Measurements from ENCODE around the gene UQCC3.

Gene UQCC3, protein sequence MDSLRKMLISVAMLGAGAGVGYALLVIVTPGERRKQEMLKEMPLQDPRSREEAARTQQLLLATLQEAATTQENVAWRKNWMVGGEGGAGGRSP

GRCh38 chr11:62671608-62672389 is at the start of gene UQCC3, which contains the start of gene LBHD1:
Gene UQCC3, plus strand, starts transcription at chr11:62671673. Its CDS starts 73 bp downstream, at chr11:62671746.
Gene LBHD1, minus strand, starts transcription at chr11:62672267. Its CDS starts 2,236 bp downstream, at chr11:62670031.
- Histone ChIP-seq H3K4me3 (ENCODE audit: low read depth, low read length) (peak within 1 kb of the TSS; percentile 93), H3K36me3 (peaks cover 58% of the 10 kb centered on the region), H3K9me3 (ENCODE audit: severe bottlenecking) (no peaks in the 10 kb centered on the region), H3K27ac (peak within 1 kb of the TSS; percentile 88), H3K27me3 (ENCODE audit: insufficient read depth, low read depth, severe bottlenecking) (no peaks in the 10 kb centered on the region)
- TF ChIP-seq CTCF (IDR thresholded peaks at IDR 0.05; ENCODE audit: low read depth, low read length): no peak
- peak; percentile 88 for DNase-seq

DNA sequence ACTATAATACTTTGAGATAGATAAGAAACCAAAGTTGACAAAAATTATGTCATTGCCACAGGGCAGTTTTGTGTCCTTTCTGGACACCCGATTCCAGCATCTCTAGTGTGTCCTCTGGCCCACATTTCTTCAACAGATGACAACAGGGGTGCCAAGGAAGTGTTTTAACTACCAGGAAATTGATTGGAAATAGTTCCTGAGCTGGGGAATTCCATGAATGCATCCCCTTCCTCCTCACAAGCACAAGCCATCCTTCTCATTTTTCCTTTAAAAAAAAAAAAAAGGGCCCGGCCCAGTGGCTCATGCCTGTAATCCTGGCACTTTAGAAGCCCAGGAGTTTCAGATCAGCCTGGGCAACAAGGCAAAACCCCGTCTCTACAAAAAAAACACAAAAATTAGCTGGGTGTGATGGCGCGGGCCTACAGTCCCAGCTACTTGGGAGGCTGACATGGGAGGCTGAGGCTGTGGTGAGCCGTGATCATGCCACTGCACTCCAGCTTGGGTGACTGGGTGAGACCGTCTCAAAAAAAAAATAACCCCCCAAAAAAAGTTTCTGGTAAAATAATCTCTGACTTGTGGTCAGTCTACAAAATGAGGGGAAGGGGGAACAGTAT is 48.9 kb upstream of the UQCC3 start:
- H3K4me3 ChIP-seq (ENCODE audit: low read depth, low read length): peak overlapping the region; percentile 39

GRCh38 chr11:62627713-62628112 is 43.8 kb upstream of the UQCC3 start:
- DNase-seq: no peak
- Histone ChIP-seq H3K9me3 (ENCODE audit: severe bottlenecking) (no peaks in the 10 kb centered on the region), H3K27ac (no peak overlapping the region), H3K4me3 (ENCODE audit: low read depth, low read length) (no peak overlapping the region), H3K27me3 (ENCODE audit: insufficient read depth, low read depth, severe bottlenecking) (no peaks in the 10 kb centered on the region), H3K36me3 (peaks cover 78% of the 10 kb centered on the region)
- TF ChIP-seq CTCF (IDR thresholded peaks at IDR 0.05; ENCODE audit: low read depth, low read length): peak; percentile 36; the same call in 1 of the 2 replicates

More for the DNA sequence above, 48.9 kb upstream of the UQCC3 start:
- no peaks in the 10 kb centered on the region for H3K9me3 ChIP-seq (ENCODE audit: severe bottlenecking)
- H3K27me3 ChIP-seq (ENCODE audit: insufficient read depth, low read depth, severe bottlenecking): no peaks in the 10 kb centered on the region
- DNase-seq: no peak
- no peak for TF ChIP-seq CTCF (IDR thresholded peaks at IDR 0.05; ENCODE audit: low read depth, low read length)
- H3K27ac ChIP-seq: peak overlapping the region; percentile 57
- peaks cover 30% of the 10 kb centered on the region for H3K36me3 ChIP-seq

DNA sequence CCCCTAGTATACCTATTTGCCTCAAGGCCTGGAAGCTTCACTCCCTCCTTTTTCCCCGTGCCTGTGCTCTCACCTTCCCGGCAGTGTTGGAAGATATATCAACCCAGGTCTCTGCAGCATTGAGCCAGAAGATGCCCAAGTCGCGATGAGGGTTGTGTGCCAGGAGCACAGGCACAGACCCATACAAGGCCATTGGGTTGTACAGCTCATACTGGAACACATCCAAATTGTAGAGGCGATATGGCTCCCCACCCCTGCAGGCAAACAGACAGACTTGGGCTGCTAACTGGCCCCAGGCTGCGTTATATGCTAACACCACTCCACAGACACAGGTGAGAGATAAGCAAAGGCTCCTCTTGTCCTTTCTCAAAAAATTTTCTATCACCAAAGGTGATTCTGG is 39.0 kb upstream of the UQCC3 start:
- Histone ChIP-seq H3K4me3 (ENCODE audit: low read depth, low read length) (no peak overlapping the region), H3K9me3 (ENCODE audit: severe bottlenecking) (no peaks in the 10 kb centered on the region), H3K27ac (no peak overlapping the region), H3K36me3 (peaks cover 89% of the 10 kb centered on the region), H3K27me3 (ENCODE audit: insufficient read depth, low read depth, severe bottlenecking) (no peaks in the 10 kb centered on the region)
- no peak for DNase-seq
- no peak for TF ChIP-seq CTCF (IDR thresholded peaks at IDR 0.05; ENCODE audit: low read depth, low read length)

GRCh38 chr11:62644220-62644619 is 27.3 kb upstream of the UQCC3 start:
- no peaks in the 10 kb centered on the region for H3K9me3 ChIP-seq (ENCODE audit: severe bottlenecking)
- no peak overlapping the region for H3K4me3 ChIP-seq (ENCODE audit: low read depth, low read length)
- no peak for TF ChIP-seq CTCF (IDR thresholded peaks at IDR 0.05; ENCODE audit: low read depth, low read length)
- DNase-seq: no peak
- peaks cover 53% of the 10 kb centered on the region for H3K36me3 ChIP-seq
- H3K27ac ChIP-seq: no peak overlapping the region
- no peaks in the 10 kb centered on the region for H3K27me3 ChIP-seq (ENCODE audit: insufficient read depth, low read depth, severe bottlenecking)

Data from WERI-Rb-1 (cell line).